Spleen (tissue), 11 donors: ENCODE measurements around the gene PDGFC. TPM values are rescaled to one million over a fixed set of nuclear protein-coding genes. Genes with fewer than 3 reads are reported as not detected.

Experiments
- DNase-seq: peaks from one replicate; pipeline ENCODE4 v3.0.0-alpha.2; 2020
- H3K27ac ChIP-seq, 8 donors: fragments of 200-600 bp; sonication (generic) in 7 of 8; 1 replicate in 4 of 8; 2 replicates in 4 of 8; pipeline versions ENCODE4 v1.5.0 to v1.8.0; 2016 to 2021; ENCODE audit warnings: inconsistent platforms in 4 of 8, mild to moderate bottlenecking in 4 of 8, moderate library complexity in 1 of 8
- H3K27me3 ChIP-seq, 7 donors: fragments of 200-600 bp; sonication (generic) in 6 of 7; replicated peaks in 1 of 7; 1 replicate in 4 of 7; 2 replicates in 3 of 7; pipeline versions ENCODE4 v1.5.0 to v1.8.0; 2016 to 2021; ENCODE audit warnings: inconsistent platforms in 3 of 7, mild to moderate bottlenecking in 1 of 7
- H3K36me3 ChIP-seq, 6 donors: fragments of 200-600 bp; sonication (generic) in 5 of 6; 1 replicate in 4 of 6; 2 replicates in 2 of 6; pipeline versions ENCODE4 v1.5.0 to v1.8.0; 2016 to 2021; ENCODE audit warnings: inconsistent platforms in 2 of 6
- H3K4me1 ChIP-seq, 6 donors: fragments of 200-600 bp; sonication (generic) in 5 of 6; 1 replicate in 3 of 6; 2 replicates in 3 of 6; pipeline versions ENCODE4 v1.5.0 to v1.8.0; 2016 to 2021; ENCODE audit warnings: inconsistent platforms in 3 of 6
- H3K4me3 ChIP-seq, 8 donors: fragments of 200-600 bp; sonication (generic) in 7 of 8; 1 replicate in 4 of 8; 2 replicates in 4 of 8; pipeline versions ENCODE4 v1.5.0 to v1.8.0; 2016 to 2021; ENCODE audit warnings: inconsistent platforms in 4 of 8, mild to moderate bottlenecking in 4 of 8, moderate library complexity in 2 of 8
- H3K9me3 ChIP-seq, 8 donors: fragments of 200-600 bp; sonication (generic) in 7 of 8; 1 replicate in 4 of 8; 2 replicates in 4 of 8; pipeline versions ENCODE4 v1.5.0 to v1.8.0; 2016 to 2021; ENCODE audit warnings: inconsistent platforms in 4 of 8
- POLR2A ChIP-seq, 3 donors: fragments of 450-650 bp; IDR thresholded peaks; one replicate each; pipeline ENCODE4 v1.5.1; 2017; ENCODE audit warnings: antibody characterized with exemption in 3 of 3, mild to moderate bottlenecking in 1 of 3
- POLR2AphosphoS5 ChIP-seq, 3 donors: sonication (generic); formaldehyde crosslinking; IDR thresholded peaks; one replicate each; pipeline ENCODE4 v1.5.1; 2017; ENCODE audit warnings: antibody characterized with exemption in 3 of 3
- WGBS, 5 donors: extraction: QIAGEN DNeasy Blood & Tissue Kit in 3 of 5; methylation state at CpG; one replicate each; pipeline versions ENCODE4 v1.1.5 to v1.1.7; 2013 to 2018; 5-methylcytosine and 5-hydroxymethylcytosine counted together
- intact Hi-C: fragments of 100-400 bp; cut with DNase I; formaldehyde crosslinking; loops from one replicate; pipeline ENCODE4 v1.15.0; 2023; ENCODE audit warnings: low total_unique reads
- polyA plus RNA-seq, 3 donors: library from polyadenylated mRNA; stranded (reverse); fragments of 200-250 nt; gene quantifications; one replicate each; pipeline ENCODE4 v1.2.1, GENCODE V29; 2013
- total RNA-seq, 7 donors: library from RNA; depleted of rRNA in 3 of 7; stranded (reverse); fragments of >200 nt in 3 of 7; fragmentation: NEBNext Ultra II Directional in 4 of 7; extraction: Animal tissue kit (Norgen Biotek cat#: 25700) in 4 of 7; gene quantifications; one replicate each; pipeline versions ENCODE4 v1.1.0 to v1.2.1, GENCODE V29; 2016 to 2021
- TF ChIP-seq, protein P1 (sequence below), 11 experiments: fragments of 200-600 bp in 7 of 11; fragments of 450-650 bp in 4 of 11; sonication (generic) in 4 of 11; IDR thresholded peaks in 8 of 11; conservative IDR thresholded peaks in 3 of 11; 1 replicate in 7 of 11; 2 replicates in 4 of 11; pipeline versions ENCODE4 v1.4.0 to v1.8.0; 2016 to 2021; ENCODE audit warnings: antibody characterized with exemption in 11 of 11, inconsistent platforms in 4 of 11, mild to moderate bottlenecking in 1 of 11
- donor health status: healthy with polysubstance abuse.
- donor health status: DM: no; HTN: no; CAD: no; lungs with moderate emphysema.
- donor health status: DM: no; HTN: no; CAD: no.
- donor health status: Bipolar disorder and iron deficiency.
- donor health status: healthy.
- donor health status: DM: no; HTN: no; CAD: no.
- donor health status: DM: yes; HTN: yes; CAD: no.

PDGFC gene
- total and polyA plus RNA-seq, 10 donors: 1.6 to 24.7 (median 14.8) TPM

DNA sequence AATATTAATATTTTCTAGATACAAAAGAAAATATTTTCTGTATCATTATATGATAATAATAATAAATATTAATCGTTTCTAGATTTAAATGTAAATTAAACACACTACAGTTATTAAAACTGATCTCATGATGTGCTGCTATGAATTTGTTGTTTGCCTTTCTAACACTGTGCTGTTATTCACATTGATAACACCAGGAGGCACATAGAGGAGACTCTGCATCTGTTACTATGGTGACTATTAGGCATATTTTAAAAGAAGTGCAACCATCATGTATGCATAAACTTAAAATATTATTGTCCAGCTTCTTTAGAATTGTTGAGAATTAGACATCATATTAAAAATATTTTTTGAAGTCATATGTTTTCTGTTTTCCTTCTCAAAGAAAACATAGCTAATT lies 11.8 kb upstream of the PDGFC start:
- no peak overlapping the region for H3K4me3 ChIP-seq
- intact Hi-C loops: no loop called here
- no peak overlapping the region for H3K27ac ChIP-seq
- H3K9me3 ChIP-seq: peaks cover 0 to 6% (median 2%) of the 10 kb centered on the region in 8 donors
- H3K36me3 ChIP-seq: no peaks in the 10 kb centered on the region
- no peaks in the 10 kb centered on the region for H3K27me3 ChIP-seq
- WGBS, 5 donors: 66 to 81% (median 73%) methylated on average over 1 of the region's 1 CpG
- DNase-seq: no peak
- TF ChIP-seq POLR2A (IDR thresholded peaks at IDR 0.05) (no peak), POLR2AphosphoS5 (IDR thresholded peaks at IDR 0.05) (no peak)
- TF ChIP-seq, protein P1, sequence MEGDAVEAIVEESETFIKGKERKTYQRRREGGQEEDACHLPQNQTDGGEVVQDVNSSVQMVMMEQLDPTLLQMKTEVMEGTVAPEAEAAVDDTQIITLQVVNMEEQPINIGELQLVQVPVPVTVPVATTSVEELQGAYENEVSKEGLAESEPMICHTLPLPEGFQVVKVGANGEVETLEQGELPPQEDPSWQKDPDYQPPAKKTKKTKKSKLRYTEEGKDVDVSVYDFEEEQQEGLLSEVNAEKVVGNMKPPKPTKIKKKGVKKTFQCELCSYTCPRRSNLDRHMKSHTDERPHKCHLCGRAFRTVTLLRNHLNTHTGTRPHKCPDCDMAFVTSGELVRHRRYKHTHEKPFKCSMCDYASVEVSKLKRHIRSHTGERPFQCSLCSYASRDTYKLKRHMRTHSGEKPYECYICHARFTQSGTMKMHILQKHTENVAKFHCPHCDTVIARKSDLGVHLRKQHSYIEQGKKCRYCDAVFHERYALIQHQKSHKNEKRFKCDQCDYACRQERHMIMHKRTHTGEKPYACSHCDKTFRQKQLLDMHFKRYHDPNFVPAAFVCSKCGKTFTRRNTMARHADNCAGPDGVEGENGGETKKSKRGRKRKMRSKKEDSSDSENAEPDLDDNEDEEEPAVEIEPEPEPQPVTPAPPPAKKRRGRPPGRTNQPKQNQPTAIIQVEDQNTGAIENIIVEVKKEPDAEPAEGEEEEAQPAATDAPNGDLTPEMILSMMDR (IDR thresholded peaks at IDR 0.05 in 8 of 11, conservative IDR thresholded peaks at IDR 0.05 in 3 of 11): no peak
- H3K4me1 ChIP-seq: no peaks in the 10 kb centered on the region

DNA sequence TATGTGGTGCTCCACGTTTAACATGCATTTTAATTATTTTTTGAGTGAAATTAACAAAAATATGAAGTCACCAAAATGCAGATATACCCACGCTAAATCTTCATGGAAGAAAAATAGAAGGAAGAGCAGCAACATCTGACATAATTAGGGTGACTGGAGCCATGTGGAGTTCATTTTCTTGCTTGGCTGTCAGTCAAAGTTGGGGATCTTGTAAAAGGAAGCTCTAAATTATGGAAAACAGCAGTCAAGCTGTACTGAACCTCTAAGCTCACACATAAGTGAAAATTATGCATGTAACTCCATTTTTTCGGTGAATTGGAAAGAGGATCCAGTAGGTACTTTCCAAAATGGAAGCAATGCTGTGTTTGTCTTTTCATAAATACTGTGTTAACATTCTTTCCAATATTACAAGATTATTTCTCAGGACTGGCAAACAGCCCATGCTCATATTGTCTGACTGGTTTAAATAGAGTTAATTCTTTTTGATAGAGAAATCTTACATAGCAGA lies 9.7 kb upstream of the PDGFC start:
- 55 to 80% (median 75%) methylated on average over 3 of the region's 3 CpGs for WGBS, 5 donors
- H3K4me1 ChIP-seq: no peaks in the 10 kb centered on the region
- no peak for TF ChIP-seq POLR2AphosphoS5 (IDR thresholded peaks at IDR 0.05)
- TF ChIP-seq POLR2A (IDR thresholded peaks at IDR 0.05): no peak
- TF ChIP-seq, protein P1 (IDR thresholded peaks at IDR 0.05 in 8 of 11, conservative IDR thresholded peaks at IDR 0.05 in 3 of 11): no peak

DNA sequence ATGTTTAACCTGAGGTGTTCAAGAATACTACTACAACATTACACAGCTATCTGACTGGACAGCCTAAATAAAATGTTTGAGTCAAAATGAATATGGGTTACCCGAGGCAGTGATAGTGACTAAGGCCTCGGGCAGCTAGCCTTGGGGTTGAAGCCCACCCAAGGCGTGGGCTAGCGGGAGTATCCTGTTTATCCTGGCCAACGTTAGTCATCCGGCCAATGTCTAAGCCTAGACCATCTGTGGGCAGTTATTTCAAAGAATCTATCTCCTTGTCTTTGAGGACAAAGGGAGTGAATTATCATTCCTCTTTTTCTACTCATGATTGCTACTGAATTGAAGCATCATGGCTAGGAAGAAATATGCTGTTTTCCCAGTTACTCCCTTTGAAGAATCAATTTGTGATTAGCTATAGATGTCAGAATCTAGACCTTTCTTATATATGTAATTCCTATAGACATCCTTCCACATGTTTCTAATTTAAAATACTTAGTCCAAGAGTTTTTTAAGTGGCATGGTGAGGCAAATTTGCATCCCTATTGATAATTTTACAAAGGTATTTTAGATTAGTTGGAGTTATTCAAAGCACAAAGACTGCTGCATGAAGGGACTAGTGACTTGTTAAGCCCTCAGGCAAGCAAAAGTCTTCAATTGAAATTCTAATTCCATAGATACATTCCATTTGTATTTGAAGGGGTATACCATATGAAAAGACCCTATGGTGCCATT lies 6.0 kb upstream of the PDGFC start:
- no peak overlapping the region for H3K4me3 ChIP-seq
- H3K4me1 ChIP-seq: peaks cover 0 to 4% (median 1%) of the 10 kb centered on the region in 6 donors
- no peaks in the 10 kb centered on the region for H3K9me3 ChIP-seq
- TF ChIP-seq POLR2AphosphoS5 (IDR thresholded peaks at IDR 0.05) (no peak), POLR2A (IDR thresholded peaks at IDR 0.05) (no peak)
- TF ChIP-seq, protein P1 (IDR thresholded peaks at IDR 0.05 in 8 of 11, conservative IDR thresholded peaks at IDR 0.05 in 3 of 11): no peak
- no peak overlapping the region for H3K27ac ChIP-seq
- H3K36me3 ChIP-seq: no peaks in the 10 kb centered on the region
- H3K27me3 ChIP-seq: peaks cover 0 to 13% (median 0%) of the 10 kb centered on the region in 7 donors
- no peak for DNase-seq
- 64 to 85% (median 69%) methylated on average over 6 of the region's 6 CpGs for WGBS, 5 donors
- intact Hi-C loops: no loop called here

More for the DNA sequence above, 9.7 kb upstream of the PDGFC start:
- Histone ChIP-seq H3K36me3 (no peaks in the 10 kb centered on the region), H3K4me3 (no peak overlapping the region), H3K9me3 (no peaks in the 10 kb centered on the region), H3K27ac (no peak overlapping the region), H3K27me3 (no peaks in the 10 kb centered on the region)
- no peak for DNase-seq
- intact Hi-C loops: no loop called here

GRCh38 chr4:156976147-156976546 lies 4.5 kb upstream of the PDGFC start:
- WGBS, 5 donors: 74 to 92% (median 85%) methylated on average over 2 of the region's 2 CpGs
- no peaks in the 10 kb centered on the region for H3K9me3 ChIP-seq
- H3K27me3 ChIP-seq: peaks cover 0 to 28% (median 6%) of the 10 kb centered on the region in 7 donors
- H3K4me1 ChIP-seq: peaks cover 0 to 17% (median 9%) of the 10 kb centered on the region in 6 donors
- TF ChIP-seq, protein P1 (IDR thresholded peaks at IDR 0.05 in 8 of 11, conservative IDR thresholded peaks at IDR 0.05 in 3 of 11): no peak
- TF ChIP-seq POLR2A (IDR thresholded peaks at IDR 0.05) (no peak), POLR2AphosphoS5 (IDR thresholded peaks at IDR 0.05) (no peak)
- H3K27ac ChIP-seq: no peak overlapping the region
- no peak for DNase-seq
- no peak overlapping the region for H3K4me3 ChIP-seq
- H3K36me3 ChIP-seq: no peaks in the 10 kb centered on the region
- intact Hi-C loops: no loop called here
